Astrocyte (in vitro differentiated cells and primary cell): ENCODE measurements around the gene PSEN2. TPM values are rescaled to one million over a fixed set of nuclear protein-coding genes. Genes with fewer than 3 reads are reported as not detected.

Experiments
- DNase-seq: peaks from one replicate; pipeline ENCODE4 v3.0.0-alpha.2; 2010; ENCODE audit warnings: low read depth
- FAIRE-seq: peaks from 2 replicates; lab custom pipeline; 2011; peaks lifted over from hg19 to GRCh38; lab: Jason Lieb, UNC
- H2AFZ ChIP-seq: 2 replicates; pipeline ENCODE4 v1.6.0; 2012; ENCODE audit warnings: low read depth, low read length, inconsistent platforms
- H3K27ac ChIP-seq: 2 replicates; pipeline ENCODE4 v1.5.1; 2011; ENCODE audit warnings: low read depth, low read length, inconsistent platforms
- H3K27me3 ChIP-seq: 2 replicates; pipeline ENCODE4 v1.6.0; 2011; ENCODE audit warnings: low read length, inconsistent platforms; ENCODE audit not compliant: insufficient read depth
- H3K36me3 ChIP-seq: 2 replicates; pipeline ENCODE4 v1.5.1; 2011; ENCODE audit warnings: low read length, inconsistent platforms; ENCODE audit not compliant: insufficient read depth
- H3K4me1 ChIP-seq: 2 replicates; pipeline ENCODE4 v1.5.1; 2011; ENCODE audit warnings: low read length, inconsistent platforms; ENCODE audit not compliant: insufficient read depth
- H3K4me2 ChIP-seq: 2 replicates; pipeline ENCODE4 v1.6.0; 2012; ENCODE audit warnings: low read length, inconsistent platforms
- H3K4me3 ChIP-seq: 2 replicates; pipeline ENCODE4 v1.5.1; 2011; ENCODE audit warnings: low read depth, mild to moderate bottlenecking, low read length, inconsistent platforms; ENCODE audit not compliant: insufficient read depth
- H3K79me2 ChIP-seq: 2 replicates; pipeline ENCODE4 v1.6.0; 2012; ENCODE audit warnings: mild to moderate bottlenecking, low read length, inconsistent platforms; ENCODE audit not compliant: insufficient read depth
- H3K9ac ChIP-seq: 2 replicates; pipeline ENCODE4 v1.6.0; 2012; ENCODE audit warnings: mild to moderate bottlenecking, low read length, inconsistent platforms
- H3K9me3 ChIP-seq: 2 replicates; pipeline ENCODE4 v1.5.1; 2012; ENCODE audit warnings: low read depth, mild to moderate bottlenecking, low read length, inconsistent platforms; ENCODE audit not compliant: insufficient read depth
- H4K20me1 ChIP-seq: 2 replicates; pipeline ENCODE4 v1.6.0; 2012; ENCODE audit warnings: low read length, inconsistent platforms; ENCODE audit not compliant: insufficient read depth
- H3K27ac Mint-ChIP-seq: one replicate; pipeline ENCODE4 v1.8.0; 2021; ENCODE audit warnings: mild to moderate bottlenecking, mixed read lengths; ENCODE audit not compliant: unreplicated experiment
- H3K27me3 Mint-ChIP-seq: one replicate; pipeline ENCODE4 v1.8.0; 2021; ENCODE audit warnings: low read depth, mixed read lengths; ENCODE audit not compliant: unreplicated experiment
- H3K36me3 Mint-ChIP-seq: one replicate; pipeline ENCODE4 v1.8.0; 2021; ENCODE audit warnings: low read depth, mixed read lengths; ENCODE audit not compliant: unreplicated experiment
- H3K4me1 Mint-ChIP-seq: one replicate; pipeline ENCODE4 v1.8.0; 2021; ENCODE audit warnings: low read depth, mixed read lengths; ENCODE audit not compliant: unreplicated experiment
- H3K4me3 Mint-ChIP-seq: one replicate; pipeline ENCODE4 v1.8.0; 2021; ENCODE audit warnings: mild to moderate bottlenecking, moderate library complexity, mixed read lengths; ENCODE audit not compliant: unreplicated experiment
- H3K9me3 Mint-ChIP-seq: one replicate; pipeline ENCODE4 v1.8.0; 2021; ENCODE audit warnings: mild to moderate bottlenecking, mixed read lengths; ENCODE audit not compliant: unreplicated experiment
- CTCF ChIP-seq: IDR thresholded peaks from 2 replicates; pipeline ENCODE4 v1.5.1; 2011; ENCODE audit warnings: low read depth, mild to moderate bottlenecking, inconsistent platforms, low read length, moderate library complexity; ENCODE audit not compliant: insufficient read depth
- EZH2 ChIP-seq: IDR thresholded peaks from 2 replicates; pipeline ENCODE4 v1.6.1; 2012; ENCODE audit warnings: mild to moderate bottlenecking, low read length, inconsistent platforms; ENCODE audit not compliant: insufficient read depth
- total RNA-seq: library from RNA; stranded (reverse); gene quantifications from 2 replicates; pipeline ENCODE4 v1.2.1, GENCODE V29; 2021

PSEN2 gene
- total RNA-seq, 1 donor from 2014 or later, result 12.4 TPM

- peaks cover 8% of the 10 kb centered on the region for H3K4me1 Mint-ChIP-seq
- peaks cover 11% of the 10 kb centered on the region for H3K36me3 Mint-ChIP-seq
- no peaks in the 10 kb centered on the region for H3K9me3 Mint-ChIP-seq
- TF ChIP-seq CTCF (no peak), EZH2 (no peak)
- H3K27ac Mint-ChIP-seq, result no peak overlapping the region
- Histone ChIP-seq H4K20me1 (no peaks in the 10 kb centered on the region), H3K27me3 (no peaks in the 10 kb centered on the region), H3K4me1 (peaks cover 14% of the 10 kb centered on the region), H3K36me3 (no peaks in the 10 kb centered on the region), H3K9me3 (no peaks in the 10 kb centered on the region), H2AFZ (no peak overlapping the region), H3K9ac (no peak overlapping the region), H3K27ac (no peak overlapping the region), H3K4me3 (no peak overlapping the region), H3K4me2 (no peak overlapping the region), H3K79me2 (no peaks in the 10 kb centered on the region)
- DNase-seq (no peak), FAIRE-seq (no peak)
- no peak overlapping the region for H3K4me3 Mint-ChIP-seq
- no peaks in the 10 kb centered on the region for H3K27me3 Mint-ChIP-seq
Observed at GRCh38 chr1:226884116-226884625, 13.8 kb downstream of the PSEN2 start.

- H3K9me3 ChIP-seq, result no peaks in the 10 kb centered on the region
- peaks cover 8% of the 10 kb centered on the region for H3K4me1 Mint-ChIP-seq
- no peaks in the 10 kb centered on the region for H3K36me3 ChIP-seq
- H3K4me3 Mint-ChIP-seq, result no peak overlapping the region
- H3K27me3 ChIP-seq, result no peaks in the 10 kb centered on the region
- no peak overlapping the region for H2AFZ ChIP-seq
- H3K9me3 Mint-ChIP-seq, result no peaks in the 10 kb centered on the region
- H3K4me3 ChIP-seq, result no peak overlapping the region
- TF ChIP-seq CTCF, result no peak
- TF ChIP-seq EZH2, result no peak
- no peaks in the 10 kb centered on the region for H3K79me2 ChIP-seq
- no peak overlapping the region for H3K4me2 ChIP-seq
- H3K27ac Mint-ChIP-seq, result no peak overlapping the region
- no peaks in the 10 kb centered on the region for H4K20me1 ChIP-seq
- DNase-seq, result no peak
- peaks cover 14% of the 10 kb centered on the region for H3K4me1 ChIP-seq
- no peak for FAIRE-seq
- H3K9ac ChIP-seq, result no peak overlapping the region
- peaks cover 12% of the 10 kb centered on the region for H3K36me3 Mint-ChIP-seq
- H3K27me3 Mint-ChIP-seq, result no peaks in the 10 kb centered on the region
- H3K27ac ChIP-seq, result no peak overlapping the region
Observed at GRCh38 chr1:226884966-226885820, 14.8 kb downstream of the PSEN2 start.
